CD4-positive, CD25-positive, alpha-beta regulatory T cell (primary cell): Measurements from ENCODE around the gene FLVCR1. TPM values are rescaled to one million over a fixed set of nuclear protein-coding genes. Genes with fewer than 3 reads are reported as not detected.

ENCODE experiments used
- ATAC-seq, 2 donors: fragments of 150-1000 bp; cut with Tn5 transposase; one replicate each; pipeline ENCODE4 v1.10.0; 2021; ENCODE audit warnings: low read depth in 2 of 2, moderate number of reproducible peaks in 2 of 2, moderate library complexity in 1 of 2
- DNase-seq, 3 donors: peaks; one replicate each; pipeline versions ENCODE4 v3.0.0 to v3.0.0-alpha.2; 2012 to 2022; ENCODE audit warnings: mixed read lengths in 1 of 3
- H3K27ac ChIP-seq: one replicate; pipeline ENCODE4 v1.7.0; 2013; ENCODE audit warnings: mild to moderate bottlenecking, low read length; ENCODE audit not compliant: insufficient read depth, poor library complexity, severe bottlenecking
- H3K27me3 ChIP-seq: one replicate; pipeline ENCODE4 v1.7.0; 2013; ENCODE audit warnings: low read length; ENCODE audit not compliant: control insufficient read depth, insufficient read depth
- H3K36me3 ChIP-seq: one replicate; pipeline ENCODE4 v1.7.0; 2013; ENCODE audit warnings: mild to moderate bottlenecking, low read length, moderate library complexity; ENCODE audit not compliant: control insufficient read depth, insufficient read depth
- H3K4me1 ChIP-seq: 2 replicates; pipeline ENCODE4 v1.7.0; 2013; ENCODE audit warnings: mild to moderate bottlenecking, low read length; ENCODE audit not compliant: insufficient read depth, control insufficient read depth, poor library complexity, severe bottlenecking
- H3K4me3 ChIP-seq: one replicate; pipeline ENCODE4 v1.7.0; 2013; ENCODE audit warnings: low read depth, mild to moderate bottlenecking, low read length, moderate library complexity
- H3K9me3 ChIP-seq, 2 experiments: 1 replicate in 1 of 2; 2 replicates in 1 of 2; pipeline ENCODE4 v1.7.0; 2013; ENCODE audit warnings: low read length in 2 of 2, mild to moderate bottlenecking in 1 of 2, moderate library complexity in 1 of 2; ENCODE audit not compliant: control insufficient read depth in 2 of 2
- H3K27ac Mint-ChIP-seq, 3 donors: one replicate each; pipeline ENCODE4 v1.8.0; 2020 to 2022; ENCODE audit warnings: mild to moderate bottlenecking in 3 of 3, mixed read lengths in 3 of 3, moderate library complexity in 2 of 3
- H3K27me3 Mint-ChIP-seq: one replicate; pipeline ENCODE4 v1.8.0; 2022; ENCODE audit warnings: mild to moderate bottlenecking, mixed read lengths
- H3K36me3 Mint-ChIP-seq: one replicate; pipeline ENCODE4 v1.8.0; 2020; ENCODE audit warnings: mixed read lengths
- H3K4me1 Mint-ChIP-seq, 4 donors: one replicate each; pipeline ENCODE4 v1.8.0; 2020 to 2022; ENCODE audit warnings: mixed read lengths in 4 of 4, mild to moderate bottlenecking in 1 of 4
- H3K4me3 Mint-ChIP-seq, 4 donors: one replicate each; pipeline ENCODE4 v1.8.0; 2020 to 2022; ENCODE audit warnings: mild to moderate bottlenecking in 4 of 4, mixed read lengths in 4 of 4, moderate library complexity in 3 of 4
- H3K9me3 Mint-ChIP-seq, 7 donors: one replicate each; pipeline ENCODE4 v1.8.0; 2020 to 2022; ENCODE audit warnings: mixed read lengths in 7 of 7, mild to moderate bottlenecking in 3 of 7, moderate library complexity in 2 of 7
- polyA plus RNA-seq, 4 donors: library from polyadenylated mRNA; unstranded; fragments of 300-500 nt; fragmentation: Illumina TruSeq; gene quantifications; one replicate each; pipeline ENCODE4 v1.2.3, GENCODE V29; 2021
- total RNA-seq: library from RNA; stranded (reverse); gene quantifications from one replicate; pipeline ENCODE4 v1.2.3, GENCODE V29; 2022

Gene FLVCR1
- total and polyA plus RNA-seq, 5 donors from 2014 or later: 1.8 to 10.9 (median 2.3) TPM

DNA sequence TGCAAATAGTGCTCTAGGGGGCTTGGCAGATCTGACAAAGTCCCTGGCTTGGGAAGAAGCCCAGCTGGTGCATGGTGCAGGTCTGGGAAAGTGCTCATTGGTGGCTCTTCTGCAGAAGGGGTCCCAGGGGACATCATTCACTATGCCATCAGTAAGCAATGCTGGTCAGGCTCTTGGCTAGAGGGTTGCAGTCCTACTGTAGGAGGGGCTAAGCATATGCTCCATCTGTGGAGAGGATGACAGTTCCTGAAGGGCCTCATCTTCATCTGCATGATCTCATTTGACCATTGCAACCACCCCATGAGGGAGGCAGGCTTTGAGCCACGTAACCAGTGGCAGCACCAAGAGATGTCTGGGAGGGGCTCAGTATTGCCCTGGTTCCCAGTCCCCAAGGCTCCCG lies 60.7 kb downstream of the FLVCR1 start:
- Histone ChIP-seq H3K36me3 (no peaks in the 10 kb centered on the region), H3K27me3 (no peaks in the 10 kb centered on the region), H3K4me1 (no peaks in the 10 kb centered on the region), H3K9me3 (no peaks in the 10 kb centered on the region), H3K27ac (no peak overlapping the region), H3K4me3 (no peak overlapping the region)
- Mint-ChIP-seq H3K27ac (no peak overlapping the region), H3K36me3 (no peaks in the 10 kb centered on the region), H3K4me1 (no peaks in the 10 kb centered on the region), H3K4me3 (no peak overlapping the region), H3K9me3 (no peaks in the 10 kb centered on the region), H3K27me3 (peaks cover 35% of the 10 kb centered on the region)
- ATAC-seq (no peak), DNase-seq (no peak)

- H3K9me3 Mint-ChIP-seq: peaks cover 0 to 4% (median 0%) of the 10 kb centered on the region in 7 donors
- Histone ChIP-seq H3K27ac (no peak overlapping the region), H3K4me1 (no peaks in the 10 kb centered on the region), H3K4me3 (no peak overlapping the region), H3K36me3 (no peaks in the 10 kb centered on the region), H3K27me3 (no peaks in the 10 kb centered on the region), H3K9me3 (no peaks in the 10 kb centered on the region)
- ATAC-seq (no peak), DNase-seq (no peak)
- no peak overlapping the region for H3K4me3 Mint-ChIP-seq
- no peak overlapping the region for H3K27ac Mint-ChIP-seq
- H3K27me3 Mint-ChIP-seq: peaks cover 34% of the 10 kb centered on the region
- H3K36me3 Mint-ChIP-seq: no peaks in the 10 kb centered on the region
- H3K4me1 Mint-ChIP-seq: no peaks in the 10 kb centered on the region
Observed at GRCh38 chr1:212920246-212920645, 62.2 kb downstream of the FLVCR1 start.

- no peaks in the 10 kb centered on the region for H3K36me3 Mint-ChIP-seq
- H3K4me3 Mint-ChIP-seq: no peak overlapping the region
- H3K27ac Mint-ChIP-seq: peak overlapping the region in 1 of 3 donors; percentile 49
- Histone ChIP-seq H3K27me3 (no peaks in the 10 kb centered on the region), H3K4me1 (no peaks in the 10 kb centered on the region), H3K27ac (no peak overlapping the region), H3K9me3 (no peaks in the 10 kb centered on the region), H3K36me3 (no peaks in the 10 kb centered on the region), H3K4me3 (no peak overlapping the region)
- H3K4me1 Mint-ChIP-seq: peaks cover 0 to 4% (median 0%) of the 10 kb centered on the region in 4 donors
- DNase-seq: no peak
- H3K27me3 Mint-ChIP-seq: peaks cover 34% of the 10 kb centered on the region
- no peak for ATAC-seq
- H3K9me3 Mint-ChIP-seq: peaks cover 0 to 4% (median 0%) of the 10 kb centered on the region in 7 donors
Observed at GRCh38 chr1:212920896-212921295, 62.8 kb downstream of the FLVCR1 start.

DNA sequence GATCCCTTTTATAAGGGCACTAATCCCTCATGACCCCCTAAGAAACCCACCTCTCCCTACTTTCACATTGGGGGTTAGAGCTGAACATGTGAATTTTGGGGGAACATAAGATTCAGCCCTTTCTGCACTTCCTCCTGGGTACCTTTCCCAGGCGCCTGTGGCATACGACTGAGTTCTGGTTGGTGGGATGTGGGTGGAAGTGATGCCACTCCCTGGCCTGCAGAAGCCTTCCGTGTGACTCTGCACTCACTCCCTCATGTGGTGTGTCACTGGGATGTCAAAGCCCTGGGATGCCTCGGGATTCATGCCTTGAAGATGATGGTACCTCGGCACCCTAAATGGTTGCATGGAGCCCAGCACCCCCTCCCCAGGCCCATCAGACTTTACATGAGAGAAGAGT lies 63.9 kb downstream of the FLVCR1 start:
- no peak overlapping the region for H3K4me3 Mint-ChIP-seq
- H3K27ac Mint-ChIP-seq: no peak overlapping the region
- no peak for DNase-seq
- Histone ChIP-seq H3K27ac (no peak overlapping the region), H3K4me3 (no peak overlapping the region), H3K4me1 (no peaks in the 10 kb centered on the region), H3K9me3 (no peaks in the 10 kb centered on the region), H3K27me3 (peaks cover 2% of the 10 kb centered on the region), H3K36me3 (no peaks in the 10 kb centered on the region)
- H3K9me3 Mint-ChIP-seq: peaks cover 0 to 4% (median 0%) of the 10 kb centered on the region in 7 donors
- peaks cover 0 to 4% (median 0%) of the 10 kb centered on the region in 4 donors for H3K4me1 Mint-ChIP-seq
- H3K36me3 Mint-ChIP-seq: no peaks in the 10 kb centered on the region
- H3K27me3 Mint-ChIP-seq: peaks cover 25% of the 10 kb centered on the region
- no peak for ATAC-seq

- ATAC-seq (no peak), DNase-seq (no peak)
- peaks cover 2% of the 10 kb centered on the region for H3K27me3 ChIP-seq
- no peak overlapping the region for H3K4me3 Mint-ChIP-seq
- no peaks in the 10 kb centered on the region for H3K36me3 Mint-ChIP-seq
- H3K27ac Mint-ChIP-seq: peak overlapping the region in 1 of 3 donors; percentile 87
- peaks cover 4% of the 10 kb centered on the region for H3K27me3 Mint-ChIP-seq
- H3K27ac ChIP-seq: no peak overlapping the region
- H3K4me1 Mint-ChIP-seq: peaks cover 0 to 4% (median 0%) of the 10 kb centered on the region in 4 donors
- no peak overlapping the region for H3K4me3 ChIP-seq
- H3K4me1 ChIP-seq: no peaks in the 10 kb centered on the region
- H3K9me3 ChIP-seq: no peaks in the 10 kb centered on the region
- H3K36me3 ChIP-seq: no peaks in the 10 kb centered on the region
- H3K9me3 Mint-ChIP-seq: peaks cover 0 to 7% (median 0%) of the 10 kb centered on the region in 7 donors
Observed at GRCh38 chr1:212926372-212926771, 68.3 kb downstream of the FLVCR1 start.

DNA sequence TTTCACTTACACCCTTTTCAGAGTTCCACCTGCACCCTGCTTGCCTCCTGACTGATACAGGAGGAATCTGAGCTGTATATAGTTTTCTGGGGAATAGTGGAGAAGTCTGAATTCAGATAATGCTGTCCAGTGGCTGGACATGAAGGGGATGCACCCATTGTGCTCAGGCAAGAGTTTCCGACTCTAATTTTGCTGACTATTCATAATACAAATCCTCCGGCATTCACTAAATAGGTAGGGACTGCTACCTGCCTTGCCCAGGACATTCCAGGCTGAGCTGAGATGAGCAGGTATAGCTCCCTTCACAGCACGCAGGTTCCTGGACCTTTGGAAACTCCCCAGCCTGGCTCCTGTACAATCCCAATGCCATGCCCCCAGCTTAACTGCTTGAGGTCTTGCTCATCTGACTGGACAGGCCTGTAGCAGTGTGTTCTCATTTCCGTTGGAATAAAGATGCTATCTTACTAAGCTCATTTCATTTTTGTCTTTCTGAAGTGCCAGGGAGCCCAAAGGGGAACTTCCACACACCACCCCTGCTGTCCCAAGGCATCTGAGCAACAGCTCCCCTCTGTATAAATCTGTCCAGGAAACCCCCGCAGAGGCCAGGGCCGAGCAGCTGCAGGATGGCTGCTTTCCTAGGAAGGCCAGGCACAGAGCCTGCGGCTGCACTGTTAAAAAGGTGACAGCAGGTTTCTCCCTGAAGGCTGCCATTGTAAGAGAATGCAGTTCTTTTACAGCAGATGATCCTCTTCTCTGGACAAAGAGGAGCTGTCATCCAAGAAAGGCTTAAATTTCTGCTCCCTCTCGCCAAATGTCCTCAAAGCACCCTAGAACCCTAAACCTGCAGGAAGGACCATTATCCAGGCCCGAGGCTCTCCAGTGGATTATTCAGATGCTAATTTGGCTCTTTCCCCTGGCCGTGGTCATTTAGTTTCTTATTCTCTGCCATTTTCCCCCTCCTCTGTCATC lies 70.5 kb downstream of the FLVCR1 start:
- H3K4me3 ChIP-seq: no peak overlapping the region
- peaks cover 8% of the 10 kb centered on the region for H3K27me3 Mint-ChIP-seq
- no peaks in the 10 kb centered on the region for H3K36me3 Mint-ChIP-seq
- peaks cover 0 to 7% (median 0%) of the 10 kb centered on the region in 7 donors for H3K9me3 Mint-ChIP-seq
- peaks cover 2% of the 10 kb centered on the region for H3K27me3 ChIP-seq
- no peaks in the 10 kb centered on the region for H3K36me3 ChIP-seq
- H3K27ac ChIP-seq: no peak overlapping the region
- ATAC-seq (no peak), DNase-seq (no peak)
- H3K9me3 ChIP-seq: no peaks in the 10 kb centered on the region
- H3K4me1 ChIP-seq: no peaks in the 10 kb centered on the region
- no peak overlapping the region for H3K4me3 Mint-ChIP-seq
- H3K4me1 Mint-ChIP-seq: peaks cover 0 to 4% (median 0%) of the 10 kb centered on the region in 4 donors
- peak overlapping the region in 1 of 3 donors; percentile 23 for H3K27ac Mint-ChIP-seq

GRCh38 chr1:212930986-212931678 lies 73.1 kb downstream of the FLVCR1 start:
- no peaks in the 10 kb centered on the region for H3K9me3 ChIP-seq
- no peak overlapping the region for H3K27ac ChIP-seq
- peaks cover 2% of the 10 kb centered on the region for H3K27me3 ChIP-seq
- Mint-ChIP-seq H3K27ac (no peak overlapping the region), H3K9me3 (peaks cover 0 to 3% (median 0%) of the 10 kb centered on the region in 7 donors), H3K4me3 (no peak overlapping the region), H3K27me3 (peaks cover 9% of the 10 kb centered on the region), H3K36me3 (no peaks in the 10 kb centered on the region), H3K4me1 (no peaks in the 10 kb centered on the region)
- ATAC-seq (no peak), DNase-seq (no peak)
- H3K36me3 ChIP-seq: no peaks in the 10 kb centered on the region
- no peaks in the 10 kb centered on the region for H3K4me1 ChIP-seq
- no peak overlapping the region for H3K4me3 ChIP-seq
